ENCODE measurements around the gene QRSL1. TPM values are rescaled to one million over a fixed set of nuclear protein-coding genes. Genes with fewer than 3 reads are reported as not detected.
A peak's percentile ranks its signal among the peaks of the same experiment; 100 is the strongest.

Gene QRSL1
- total and polyA plus RNA-seq, 10 of the 15 experiments (the other 5 are each of a cell fraction or from before 2014, with no cell fraction given) = 11.9 to 23.5 (median 15.5) TPM

- ChIA-PET SMC1A (ENCODE audit: uncharacterized antibody, unreplicated experiment) (interaction anchor here (0.7 to 3.9 kb wide), 13 partner anchors 9 to 208 kb away, joined by 3 to 25 read pairs (median 4); partner anchors contain the start of genes QRSL1 and RTN4IP1), CTCF (interaction anchor here (0.5 to 4.2 kb wide), 5 partner anchors 9 to 330 kb away, joined by 3 to 19 read pairs (median 6); partner anchors contain the start of genes QRSL1 and RTN4IP1), RAD21 (ENCODE audit: unreplicated experiment) (interaction anchor here (0.9 to 2.1 kb wide), 10 partner anchors 9 to 230 kb away, joined by 3 to 6 read pairs (median 4); no protein-coding TSS in a partner anchor), POLR2A (interaction anchor here (1.1 to 2.2 kb wide), 2 partner anchors 10 to 66 kb away, joined by 3 to 10 read pairs; no protein-coding TSS in a partner anchor)
- Histone ChIP-seq H3K4me3 (peak overlapping the region; percentile 54), H3K36me3 (ENCODE audit: control insufficient read depth in 2 of 2, insufficient read depth in 2 of 2, low read length in 1 of 2) (peaks cover 0 to 3% of the 10 kb centered on the region in 2 experiments; a peak in 1 of 4 replicates), H3K79me2 (ENCODE audit: control insufficient read depth, insufficient read depth, low read length) (peaks cover 68% of the 10 kb centered on the region), H3K27ac (ENCODE audit: control insufficient read depth, insufficient read depth) (peak overlapping the region; percentile 87), H3K27me3 (replicated peaks in 1 of 2; ENCODE audit: control insufficient read depth in 2 of 2, insufficient read depth in 2 of 2, low read length in 1 of 2) (no peaks in the 10 kb centered on the region), H3K9me3 (replicated peaks; ENCODE audit: control insufficient read depth, insufficient read depth, low read length) (no peaks in the 10 kb centered on the region), H2AFZ (ENCODE audit: control insufficient read depth, low read depth, low read length) (peak overlapping the region; percentile 46), H3K9ac (ENCODE audit: control insufficient read depth, insufficient read depth, low read length) (peak overlapping the region; percentile 52), H4K20me1 (ENCODE audit: control insufficient read depth, insufficient read depth) (no peaks in the 10 kb centered on the region), H3K4me2 (ENCODE audit: control insufficient read depth, insufficient read depth) (peak overlapping the region; percentile 100), H3K4me1 (ENCODE audit: control insufficient read depth, insufficient read depth, low read length) (peaks cover 49% of the 10 kb centered on the region)
- TF ChIP-seq EGR1 (IDR thresholded peaks at IDR 0.05; ENCODE audit: borderline replicate concordance in 1 of 2, low read depth in 2 of 2, low read length in 2 of 2) (no peak), CHD4 (IDR thresholded peaks at IDR 0.05) (no peak), ZNF24 (IDR thresholded peaks at IDR 0.05) (no peak), SPI1 (IDR thresholded peaks at IDR 0.05; ENCODE audit: borderline replicate concordance, insufficient read depth, low read depth, low read length) (no peak), CUX1 (IDR thresholded peaks at IDR 0.05; ENCODE audit: insufficient replicate concordance, low read depth, low read length) (no peak), IRF4 (IDR thresholded peaks at IDR 0.05; ENCODE audit: low read depth, low read length) (no peak), HDAC2 (IDR thresholded peaks at IDR 0.05) (no peak), EED (IDR thresholded peaks at IDR 0.05; ENCODE audit: low read depth) (no peak), NR2C2 (IDR thresholded peaks at IDR 0.05; ENCODE audit: borderline replicate concordance, control insufficient read depth, insufficient read length, low read depth) (no peak), ESRRA (IDR thresholded peaks at IDR 0.05; ENCODE audit: low read length) (no peak), SIN3A (IDR thresholded peaks at IDR 0.05; ENCODE audit: low read depth, low read length) (no peak), NFYA (IDR thresholded peaks at IDR 0.05; ENCODE audit: borderline replicate concordance, low read depth, low read length) (no peak), HCFC1 (IDR thresholded peaks at IDR 0.05; ENCODE audit: low read length) (no peak), NR2C1 (IDR thresholded peaks at IDR 0.05) (no peak), KAT2A (conservative IDR thresholded peaks at IDR 0.05; ENCODE audit: control insufficient read depth, low read depth, low read length) (no peak), CHD1 (IDR thresholded peaks at IDR 0.05; ENCODE audit: low read depth, low read length) (no peak)
- TF ChIP-seq, protein P1, sequence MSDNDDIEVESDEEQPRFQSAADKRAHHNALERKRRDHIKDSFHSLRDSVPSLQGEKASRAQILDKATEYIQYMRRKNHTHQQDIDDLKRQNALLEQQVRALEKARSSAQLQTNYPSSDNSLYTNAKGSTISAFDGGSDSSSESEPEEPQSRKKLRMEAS (IDR thresholded peaks at IDR 0.05; ENCODE audit: low read depth, low read length) = no peak
- no peak for DNase-seq (ENCODE audit: low read depth, low spot score)
- intact Hi-C loops (cut with micrococcal nuclease; ENCODE audit: unreplicated experiment) = loop anchor here (5.0 kb wide), 1 partner anchor 65 kb away; no protein-coding TSS in a partner anchor
- peak; percentile 61 for FAIRE-seq
- BruUV-seq (replicated peaks) = no TSS peak
- 8% methylated on average over 7 of the region's 7 CpGs for WGBS (ENCODE audit: insufficient coverage, insufficient replicate concordance, low lambda C conversion rate, missing lambda C conversion rate)
- in situ Hi-C loops (cut with MboI) = no loop called here
- ATAC-seq = peak; percentile 61
These were observed 7.8 kb downstream of the QRSL1 start for GRCh38 chr6:106637051-106637716.

All from GM12878 (cell line).